ENCODE measurements around the gene CNTLN. TPM values are rescaled to one million over a fixed set of nuclear protein-coding genes. Genes with fewer than 3 reads are reported as not detected.

The CNTLN gene
- total and polyA plus RNA-seq, 2 of the 8 experiments (the other 6 are each of a cell fraction or from before 2014, with no cell fraction given) = 4.8 to 10.8 TPM

DNA sequence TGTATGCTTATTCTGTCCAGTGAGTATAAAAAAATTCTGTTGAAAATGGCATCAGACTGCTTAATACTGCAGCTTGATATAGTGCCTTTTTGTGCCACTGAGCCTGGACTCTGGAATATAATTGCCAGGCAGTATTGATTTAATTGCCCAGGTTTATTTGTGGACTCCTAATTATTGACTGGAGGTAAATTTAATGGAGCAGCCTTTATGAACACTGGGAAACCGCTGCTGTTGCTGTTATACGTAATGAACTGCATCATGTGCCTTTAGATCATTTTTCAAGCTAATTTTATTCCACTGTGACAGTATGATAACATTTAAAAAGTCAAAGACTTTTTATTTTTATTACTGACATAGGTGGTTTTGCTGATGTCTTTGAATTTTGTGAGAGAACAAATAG is 353.8 kb downstream of the CNTLN start (continued):
- TF ChIP-seq CBX8 (IDR thresholded peaks at IDR 0.05; ENCODE audit: borderline replicate concordance, low read depth, low read length) = no peak
- no peak for TF ChIP-seq SP2 (IDR thresholded peaks at IDR 0.05; ENCODE audit: low read length)
- TF ChIP-seq SIN3A (conservative IDR thresholded peaks at IDR 0.05 in 1 of 2, IDR thresholded peaks at IDR 0.05 in 1 of 2; ENCODE audit: low read depth in 1 of 2, low read length in 2 of 2) = no peak
- TF ChIP-seq POU5F1 (IDR thresholded peaks at IDR 0.05; ENCODE audit: low read depth, low read length) = no peak
- TF ChIP-seq, protein P1, sequence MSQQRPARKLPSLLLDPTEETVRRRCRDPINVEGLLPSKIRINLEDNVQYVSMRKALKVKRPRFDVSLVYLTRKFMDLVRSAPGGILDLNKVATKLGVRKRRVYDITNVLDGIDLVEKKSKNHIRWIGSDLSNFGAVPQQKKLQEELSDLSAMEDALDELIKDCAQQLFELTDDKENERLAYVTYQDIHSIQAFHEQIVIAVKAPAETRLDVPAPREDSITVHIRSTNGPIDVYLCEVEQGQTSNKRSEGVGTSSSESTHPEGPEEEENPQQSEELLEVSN (IDR thresholded peaks at IDR 0.05) = no peak
- no peak for TF ChIP-seq TAF1 (IDR thresholded peaks at IDR 0.05; ENCODE audit: low read depth, low read length)
- no peak for TF ChIP-seq EP300 (IDR thresholded peaks at IDR 0.05; ENCODE audit: borderline replicate concordance in 1 of 2, low read depth in 2 of 2, low read length in 2 of 2)
- TF ChIP-seq, protein P2, sequence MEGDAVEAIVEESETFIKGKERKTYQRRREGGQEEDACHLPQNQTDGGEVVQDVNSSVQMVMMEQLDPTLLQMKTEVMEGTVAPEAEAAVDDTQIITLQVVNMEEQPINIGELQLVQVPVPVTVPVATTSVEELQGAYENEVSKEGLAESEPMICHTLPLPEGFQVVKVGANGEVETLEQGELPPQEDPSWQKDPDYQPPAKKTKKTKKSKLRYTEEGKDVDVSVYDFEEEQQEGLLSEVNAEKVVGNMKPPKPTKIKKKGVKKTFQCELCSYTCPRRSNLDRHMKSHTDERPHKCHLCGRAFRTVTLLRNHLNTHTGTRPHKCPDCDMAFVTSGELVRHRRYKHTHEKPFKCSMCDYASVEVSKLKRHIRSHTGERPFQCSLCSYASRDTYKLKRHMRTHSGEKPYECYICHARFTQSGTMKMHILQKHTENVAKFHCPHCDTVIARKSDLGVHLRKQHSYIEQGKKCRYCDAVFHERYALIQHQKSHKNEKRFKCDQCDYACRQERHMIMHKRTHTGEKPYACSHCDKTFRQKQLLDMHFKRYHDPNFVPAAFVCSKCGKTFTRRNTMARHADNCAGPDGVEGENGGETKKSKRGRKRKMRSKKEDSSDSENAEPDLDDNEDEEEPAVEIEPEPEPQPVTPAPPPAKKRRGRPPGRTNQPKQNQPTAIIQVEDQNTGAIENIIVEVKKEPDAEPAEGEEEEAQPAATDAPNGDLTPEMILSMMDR (IDR thresholded peaks at IDR 0.05; ENCODE audit: control extremely low read depth in 1 of 3, insufficient read depth in 1 of 3, low read depth in 1 of 3, low read length in 3 of 3) = no peak
